Panc1 (cell line): Measurements from ENCODE around the gene NR1H3. TPM values are rescaled to one million over a fixed set of nuclear protein-coding genes. Genes with fewer than 3 reads are reported as not detected.
A peak's percentile ranks its signal among the peaks of the same experiment; 100 is the strongest.

Experiments
- ATAC-seq: fragments of 200-7000 bp; cut with Tn5 transposase; 2 replicates; pipeline ENCODE4 v1.9.1; 2020; ENCODE audit warnings: mild to moderate bottlenecking, moderate library complexity
- BruUV-seq: library from RNA; stranded (reverse); fragments of 400-500 nt; replicated peaks from 2 replicates; lab custom pipeline; 2021; lab: Mats Ljungman, UMichigan
- CTCF ChIA-PET: fragments of 300-600 bp; sonication (Branson Sonifier 250); formaldehyde crosslinking; loops from one replicate; lab custom pipeline; 2022; ENCODE audit warnings: antibody characterized with exemption; lab: Charles Lee
- POLR2A ChIA-PET: fragments of 300-600 bp; sonication (Branson Sonifier 250); formaldehyde crosslinking; loops from one replicate; lab custom pipeline; 2022; ENCODE audit warnings: antibody characterized with exemption; lab: Charles Lee
- DNase-seq: peaks from one replicate; pipeline ENCODE4 v3.0.0-alpha.2; 2010; ENCODE audit warnings: low read depth, low spot score
- H3K27ac ChIP-seq: 2 replicates; pipeline ENCODE4 v1.5.1; 2011; ENCODE audit warnings: mild to moderate bottlenecking, low read length, inconsistent platforms
- H3K27me3 ChIP-seq: fragments of 200-500 bp; sonication (Bioruptor generic); 2 replicates; pipeline ENCODE4 v1.6.0; 2014; ENCODE audit warnings: low read length, inconsistent platforms; ENCODE audit not compliant: control insufficient read depth, insufficient read depth
- H3K36me3 ChIP-seq: fragments of 200-500 bp; sonication (Bioruptor generic); 2 replicates; pipeline ENCODE4 v1.5.1; 2014; ENCODE audit warnings: inconsistent platforms, mild to moderate bottlenecking, low read length, moderate library complexity; ENCODE audit not compliant: control insufficient read depth, insufficient read depth
- H3K4me1 ChIP-seq: 2 replicates; pipeline ENCODE4 v1.5.1; 2011; ENCODE audit warnings: inconsistent platforms, mild to moderate bottlenecking, low read length, moderate library complexity; ENCODE audit not compliant: control insufficient read depth, insufficient read depth
- H3K4me3 ChIP-seq, 2 experiments: 2 replicates each; pipeline ENCODE4 v1.5.1; 2011 to 2012; ENCODE audit warnings: low read depth in 2 of 2, low read length in 2 of 2, mild to moderate bottlenecking in 2 of 2, inconsistent platforms in 1 of 2, moderate library complexity in 1 of 2
- H3K9me3 ChIP-seq: fragments of 200-500 bp; sonication (Bioruptor generic); 2 replicates; pipeline ENCODE4 v1.5.1; 2014; ENCODE audit warnings: low read depth, mild to moderate bottlenecking, inconsistent platforms, low read length, moderate library complexity; ENCODE audit not compliant: control insufficient read depth, insufficient read depth
- CTCF ChIP-seq: fragments of 450-650 bp; IDR thresholded peaks from 2 replicates; pipeline ENCODE4 v1.5.1; 2017; ENCODE audit warnings: mild to moderate bottlenecking
- POLR2AphosphoS5 ChIP-seq: IDR thresholded peaks from 2 replicates; pipeline ENCODE4 v1.6.1; 2012; ENCODE audit warnings: mild to moderate bottlenecking, low read depth, low read length, moderate library complexity
- REST ChIP-seq, 2 experiments: IDR thresholded peaks; 2 replicates each; pipeline ENCODE4 v1.6.1; 2011 to 2012; ENCODE audit warnings: low read depth in 2 of 2, control low read depth in 1 of 2, low read length in 1 of 2, mild to moderate bottlenecking in 1 of 2, moderate library complexity in 1 of 2; ENCODE audit not compliant: insufficient read depth in 1 of 2
- SIN3A ChIP-seq: IDR thresholded peaks from 2 replicates; pipeline ENCODE4 v1.6.1; 2012; ENCODE audit warnings: low read depth, mild to moderate bottlenecking, low read length, moderate library complexity, borderline replicate concordance; ENCODE audit not compliant: insufficient read depth
- TCF7L2 ChIP-seq: IDR thresholded peaks from 2 replicates; pipeline ENCODE4 v1.6.1; 2011; ENCODE audit warnings: mild to moderate bottlenecking, low read depth, low read length, inconsistent platforms
- in situ Hi-C: cut with HindIII; loops from 2 replicates; pipeline ENCODE4 v1.10.0; 2016; ENCODE audit warnings: low sequenced_read_pairs, low pct_unique_long_range_greater_than_20kb
- intact Hi-C: fragments of 100-400 bp; cut with micrococcal nuclease; formaldehyde crosslinking; loops from one replicate; pipeline ENCODE4 v1.10.0; 2022; ENCODE audit not compliant: unreplicated experiment
- total RNA-seq: library from RNA; stranded (reverse); gene quantifications from one replicate; pipeline ENCODE4 v1.2.1, GENCODE V29; 2021; ENCODE audit not compliant: unreplicated experiment

Gene NR1H3
- total RNA-seq, 1 experiment from 2014 or later: 17.2 TPM

- Histone ChIP-seq H3K27ac (no peak overlapping the region), H3K9me3 (no peaks in the 10 kb centered on the region), H3K27me3 (no peaks in the 10 kb centered on the region), H3K36me3 (no peaks in the 10 kb centered on the region), H3K4me1 (peaks cover 6% of the 10 kb centered on the region; the same call in 1 of the 2 replicates), H3K4me3 (no peak overlapping the region)
- no TSS peak for BruUV-seq
- POLR2A ChIA-PET: no interaction called here
- intact Hi-C loops: no loop called here
- CTCF ChIA-PET: no interaction called here
- DNase-seq (no peak), ATAC-seq (no peak)
- TF ChIP-seq POLR2AphosphoS5 (no peak), CTCF (no peak), REST (IDR thresholded peaks at IDR 0.05; ENCODE audit: insufficient read depth in 1 of 2, low read depth in 2 of 2, low read length in 1 of 2) (no peak), SIN3A (no peak), TCF7L2 (no peak)
- in situ Hi-C loops: no loop called here
Measured at GRCh38 chr11:47229161-47229560, 28.6 kb upstream of the NR1H3 start.

GRCh38 chr11:47233051-47233450, 24.7 kb upstream of the NR1H3 start:
- TF ChIP-seq TCF7L2 (no peak), CTCF (no peak), POLR2AphosphoS5 (no peak), REST (IDR thresholded peaks at IDR 0.05; ENCODE audit: insufficient read depth in 1 of 2, low read depth in 2 of 2, low read length in 1 of 2) (no peak), SIN3A (no peak)
- Histone ChIP-seq H3K27ac (peak overlapping the region; percentile 83), H3K27me3 (no peaks in the 10 kb centered on the region), H3K9me3 (no peaks in the 10 kb centered on the region), H3K4me1 (peaks cover 20% of the 10 kb centered on the region), H3K4me3 (no peak overlapping the region), H3K36me3 (no peaks in the 10 kb centered on the region)
- ChIA-PET CTCF (interaction anchor here (0.7 to 1.5 kb wide), 2 partner anchors 55 to 122 kb away, joined by 3 to 5 read pairs; no protein-coding TSS in a partner anchor), POLR2A (no interaction called here)
- no TSS peak for BruUV-seq
- intact Hi-C loops: no loop called here
- no peak for ATAC-seq
- DNase-seq: no peak
- in situ Hi-C loops: no loop called here
